22Rv1 (cell line): ENCODE data around the gene MIEF1.

Source experiments
- H3K27ac ChIP-seq: fragments of 450-650 bp; 2 replicates; pipeline ENCODE4 v1.5.1; 2017
- CTCF ChIP-seq: fragments of 450-650 bp; IDR thresholded peaks from 2 replicates; pipeline ENCODE4 v1.5.1; 2017; ENCODE audit warnings: mild to moderate bottlenecking
- ZFX ChIP-seq: fragments of 450-650 bp; IDR thresholded peaks from 2 replicates; pipeline ENCODE4 v1.6.1; 2017; ENCODE audit warnings: antibody characterized with exemption, borderline replicate concordance

The MIEF1 gene

GRCh38 chr22:39558254-39558727 is 56.2 kb downstream of the MIEF1 start:
- no peak for TF ChIP-seq CTCF
- TF ChIP-seq ZFX, result no peak
- H3K27ac ChIP-seq, result no peak overlapping the region

DNA sequence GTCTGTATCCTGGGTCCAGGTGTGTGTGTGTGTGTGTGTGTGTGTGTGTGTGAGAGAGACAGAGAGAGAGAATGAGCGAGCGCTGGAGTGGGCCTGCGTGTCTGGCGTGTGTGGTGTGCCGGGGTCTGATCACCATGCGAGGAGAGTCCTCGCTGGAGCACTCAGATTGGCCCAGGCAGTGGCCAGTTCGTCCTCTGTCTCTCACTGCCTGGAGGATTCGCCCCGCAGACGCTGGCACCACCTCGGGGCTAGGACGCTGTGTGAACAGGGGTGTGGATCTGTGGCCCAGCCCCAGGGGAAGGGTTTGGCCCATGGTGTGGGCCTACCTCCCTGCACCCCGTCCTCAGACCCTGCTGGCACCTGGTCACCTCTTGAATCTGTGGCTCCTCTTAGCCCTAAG is 56.9 kb downstream of the MIEF1 start:
- no peak overlapping the region for H3K27ac ChIP-seq
- TF ChIP-seq ZFX (no peak), CTCF (no peak)

GRCh38 chr22:39559456-39560105 is 57.5 kb downstream of the MIEF1 start:
- TF ChIP-seq ZFX, result no peak
- peak; percentile 80 for TF ChIP-seq CTCF
- H3K27ac ChIP-seq, result no peak overlapping the region

GRCh38 chr22:39560127-39560526 is 58.0 kb downstream of the MIEF1 start:
- TF ChIP-seq ZFX (no peak), CTCF (no peak)
- no peak overlapping the region for H3K27ac ChIP-seq

DNA sequence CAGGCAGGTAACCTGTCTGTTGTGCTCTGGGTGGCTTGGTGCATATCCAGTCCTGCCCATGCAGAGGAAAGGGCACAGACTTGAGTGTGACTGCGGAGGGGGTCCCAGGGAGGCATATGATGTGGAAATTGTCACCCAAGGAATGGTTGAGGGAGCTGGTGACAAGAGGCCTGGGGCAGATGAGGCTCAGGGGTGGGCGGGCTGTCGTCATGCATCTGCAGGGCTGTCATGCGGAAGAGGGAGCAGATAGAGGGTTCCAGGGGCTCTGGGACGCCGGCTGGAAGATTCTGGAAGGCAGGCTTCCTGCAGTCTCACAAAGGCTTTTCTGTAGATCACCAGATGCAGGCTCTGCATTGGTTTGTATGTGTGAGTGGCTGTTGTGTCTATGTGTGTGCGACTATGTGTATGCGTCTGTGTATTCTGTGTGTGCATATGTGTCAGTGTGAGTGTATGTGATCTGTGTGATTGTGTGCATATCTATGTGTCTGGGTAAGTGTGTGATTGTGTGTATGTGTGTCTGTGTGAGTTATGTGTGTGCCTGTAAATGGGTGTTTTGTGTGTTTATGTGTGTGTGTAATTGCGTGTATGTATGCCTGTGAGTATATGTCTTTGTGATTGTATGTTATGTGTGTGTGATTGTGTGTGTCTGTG is 60.9 kb downstream of the MIEF1 start:
- no peak overlapping the region for H3K27ac ChIP-seq

GRCh38 chr22:39563571-39564428 is 61.7 kb downstream of the MIEF1 start:
- TF ChIP-seq ZFX, result no peak
- TF ChIP-seq CTCF, result no peak
- H3K27ac ChIP-seq, result no peak overlapping the region

More for the DNA sequence above, 60.9 kb downstream of the MIEF1 start:
- TF ChIP-seq CTCF (no peak), ZFX (no peak)
